ENCODE measurements around the gene SYNRG.

The SYNRG gene

GRCh38 chr17:37543637-37544052 lies 65.6 kb downstream of the SYNRG start:
- no peak overlapping the region for H3K4me3 ChIP-seq (IDR thresholded peaks at IDR 0.05; ENCODE audit: insufficient read depth, low read depth, low read length)
- H3K27ac ChIP-seq = peak overlapping the region; percentile 40; the same call in 1 of the 2 replicates
- H3K9ac ChIP-seq = no peak overlapping the region
- no peaks in the 10 kb centered on the region for H4K20me1 ChIP-seq (ENCODE audit: insufficient read depth)
- peak overlapping the region; percentile 40 for H3K4me2 ChIP-seq
- H2AFZ ChIP-seq (ENCODE audit: low read depth) = no peak overlapping the region
- H3K27me3 ChIP-seq (ENCODE audit: insufficient read depth, low read depth) = no peaks in the 10 kb centered on the region
- TF ChIP-seq CTCF (conservative IDR thresholded peaks at IDR 0.05; ENCODE audit: low read depth, low read length) = no peak
- no peaks in the 10 kb centered on the region for H3K79me2 ChIP-seq (ENCODE audit: insufficient read depth, low read depth)
- peaks cover 62% of the 10 kb centered on the region for H3K4me1 ChIP-seq (ENCODE audit: low read depth, poor library complexity, severe bottlenecking)
- H3K36me3 ChIP-seq (ENCODE audit: insufficient read depth) = no peaks in the 10 kb centered on the region

DNA sequence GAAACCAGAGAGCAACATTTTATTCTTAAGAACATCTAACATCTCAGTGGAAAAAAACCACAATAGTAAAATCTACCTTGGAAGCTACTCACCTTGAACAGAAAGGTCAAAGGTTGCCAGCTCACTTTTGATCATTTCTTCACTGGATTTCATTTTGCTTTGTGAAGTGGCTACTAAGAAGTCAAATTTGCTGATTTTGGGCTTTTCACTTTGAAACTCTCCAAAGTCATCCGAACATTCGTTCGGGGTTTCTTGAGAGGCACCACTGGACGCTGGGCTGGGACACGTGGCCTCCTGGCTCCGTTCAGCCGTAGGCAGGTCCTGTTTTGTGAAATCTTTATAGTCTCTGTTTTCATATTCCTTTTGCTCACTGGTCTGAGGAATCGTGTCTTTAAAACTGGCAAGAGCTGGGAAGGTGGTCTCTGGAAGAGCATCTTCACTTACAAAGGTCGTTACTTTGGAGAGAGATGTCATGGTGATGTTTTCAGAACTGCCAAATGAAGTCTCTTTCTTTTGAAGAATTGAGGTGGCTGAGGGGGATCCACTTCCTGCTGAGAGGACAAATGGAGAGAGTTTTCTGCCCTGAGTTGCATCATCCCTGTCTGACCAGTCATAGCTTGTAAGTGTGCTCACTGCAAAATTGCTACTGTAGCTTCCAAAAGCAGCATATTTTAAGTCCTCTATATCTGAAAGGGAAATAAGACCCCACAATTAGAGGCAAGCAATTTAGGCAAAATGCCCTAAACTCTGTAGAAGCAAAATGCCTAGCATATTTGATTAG lies 67.1 kb downstream of the SYNRG start:
- H3K4me3 ChIP-seq (IDR thresholded peaks at IDR 0.05; ENCODE audit: insufficient read depth, low read depth, low read length) = no peak overlapping the region
- no peaks in the 10 kb centered on the region for H3K36me3 ChIP-seq (ENCODE audit: insufficient read depth)
- no peak overlapping the region for H2AFZ ChIP-seq (ENCODE audit: low read depth)
- H4K20me1 ChIP-seq (ENCODE audit: insufficient read depth) = no peaks in the 10 kb centered on the region
- peaks cover 66% of the 10 kb centered on the region for H3K4me1 ChIP-seq (ENCODE audit: low read depth, poor library complexity, severe bottlenecking)
- no peaks in the 10 kb centered on the region for H3K79me2 ChIP-seq (ENCODE audit: insufficient read depth, low read depth)
- H3K4me2 ChIP-seq = peak overlapping the region; percentile 40
- no peaks in the 10 kb centered on the region for H3K27me3 ChIP-seq (ENCODE audit: insufficient read depth, low read depth)
- H3K9ac ChIP-seq = no peak overlapping the region
- H3K27ac ChIP-seq = peak overlapping the region; percentile 40; the same call in 1 of the 2 replicates
- no peak for TF ChIP-seq CTCF (conservative IDR thresholded peaks at IDR 0.05; ENCODE audit: low read depth, low read length)

- Histone ChIP-seq H3K4me2 (peak overlapping the region; percentile 94; the same call in 1 of the 2 replicates), H3K27ac (peak overlapping the region; percentile 84), H3K4me1 (ENCODE audit: low read depth, poor library complexity, severe bottlenecking) (peaks cover 59% of the 10 kb centered on the region), H3K9ac (peak overlapping the region; percentile 35; the same call in 1 of the 2 replicates), H3K4me3 (IDR thresholded peaks at IDR 0.05; ENCODE audit: insufficient read depth, low read depth, low read length) (no peak overlapping the region), H4K20me1 (ENCODE audit: insufficient read depth) (no peaks in the 10 kb centered on the region), H3K36me3 (ENCODE audit: insufficient read depth) (no peaks in the 10 kb centered on the region), H2AFZ (ENCODE audit: low read depth) (no peak overlapping the region), H3K79me2 (ENCODE audit: insufficient read depth, low read depth) (no peaks in the 10 kb centered on the region), H3K27me3 (ENCODE audit: insufficient read depth, low read depth) (no peaks in the 10 kb centered on the region)
- TF ChIP-seq CTCF (conservative IDR thresholded peaks at IDR 0.05; ENCODE audit: low read depth, low read length) = 0 out of 2 replicates have a peak, but pooled peaks have one; percentile 3
Observed at GRCh38 chr17:37538981-37539659, 70.1 kb downstream of the SYNRG start.

DNA sequence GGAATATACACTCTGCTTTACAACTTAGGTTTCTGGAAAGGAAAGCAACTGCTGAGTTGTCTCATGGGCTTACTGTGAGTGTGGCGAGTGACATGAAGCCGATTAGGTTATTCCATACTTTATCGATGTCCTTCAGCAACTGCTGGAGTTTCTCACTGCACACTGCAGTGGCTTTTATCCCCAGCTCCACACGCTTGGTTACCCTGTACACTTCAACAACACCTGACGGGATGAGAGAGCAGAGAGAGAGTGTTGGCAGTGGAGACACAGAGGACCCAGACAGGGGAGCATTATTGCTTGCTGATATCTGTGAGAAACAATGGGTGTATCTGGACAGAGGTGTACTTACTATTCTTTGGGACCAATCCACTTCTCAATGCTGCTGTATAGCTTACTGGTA lies 73.3 kb downstream of the SYNRG start:
- no peak for TF ChIP-seq CTCF (conservative IDR thresholded peaks at IDR 0.05; ENCODE audit: low read depth, low read length)

More for the DNA sequence above, 73.3 kb downstream of the SYNRG start:
- no peak overlapping the region for H3K9ac ChIP-seq
- no peak overlapping the region for H3K27ac ChIP-seq
- no peaks in the 10 kb centered on the region for H3K27me3 ChIP-seq (ENCODE audit: insufficient read depth, low read depth)
- H3K36me3 ChIP-seq (ENCODE audit: insufficient read depth) = no peaks in the 10 kb centered on the region
- H2AFZ ChIP-seq (ENCODE audit: low read depth) = no peak overlapping the region
- peaks cover 27% of the 10 kb centered on the region for H3K4me1 ChIP-seq (ENCODE audit: low read depth, poor library complexity, severe bottlenecking)
- no peak overlapping the region for H3K4me3 ChIP-seq (IDR thresholded peaks at IDR 0.05; ENCODE audit: insufficient read depth, low read depth, low read length)
- H3K4me2 ChIP-seq = no peak overlapping the region
- H3K79me2 ChIP-seq (ENCODE audit: insufficient read depth, low read depth) = no peaks in the 10 kb centered on the region
- H4K20me1 ChIP-seq (ENCODE audit: insufficient read depth) = no peaks in the 10 kb centered on the region

Data from KMS-11 (cell line).